ENCODE data around the gene GMPS.

Gene GMPS

DNA sequence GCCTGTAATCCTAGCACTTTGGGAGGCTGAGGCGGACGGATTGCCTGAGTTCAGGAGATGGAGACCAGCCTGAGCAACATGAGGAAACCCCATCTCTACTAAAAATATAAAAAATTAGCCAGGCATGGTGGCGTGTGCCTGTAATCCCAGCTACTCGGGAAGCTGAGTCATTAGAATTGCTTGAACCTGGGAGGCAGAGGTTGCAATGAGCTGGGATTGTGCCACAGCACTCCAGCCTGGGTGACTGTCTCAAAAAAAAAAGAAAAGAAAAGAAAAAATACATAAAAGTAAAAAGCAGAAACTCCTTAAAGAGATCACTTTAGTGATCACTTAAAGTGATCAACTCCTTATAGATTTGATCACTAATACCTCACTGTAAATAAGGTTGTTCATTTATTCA lies 78.0 kb downstream of the GMPS start:
- H4K8ac ChIP-seq (ENCODE audit: low read depth, low read length), result no peak overlapping the region
- H3K4me3 ChIP-seq (ENCODE audit: low read length), result no peak overlapping the region
- H3K27me3 ChIP-seq (ENCODE audit: insufficient read depth, low read length, poor library complexity), result no peaks in the 10 kb centered on the region
- H2AK5ac ChIP-seq (ENCODE audit: low read length), result no peak overlapping the region
- H3K18ac ChIP-seq (ENCODE audit: low read length), result no peak overlapping the region
- H3K79me2 ChIP-seq (ENCODE audit: control insufficient read depth, insufficient read depth, low read length), result no peaks in the 10 kb centered on the region
- no peak for DNase-seq
- H2BK15ac ChIP-seq (replicated peaks; ENCODE audit: low read depth), result no peak overlapping the region
- H4K5ac ChIP-seq (ENCODE audit: low read length), result no peak overlapping the region
- no CpG with 5 or more reads among the region's 4 CpGs for WGBS (ENCODE audit: extremely low coverage, insufficient coverage, low lambda C conversion rate)
- no peaks in the 10 kb centered on the region for H3K79me1 ChIP-seq (ENCODE audit: low read length)
- H3K23ac ChIP-seq (ENCODE audit: low read length), result no peak overlapping the region
- no peak overlapping the region for H3K4me2 ChIP-seq (ENCODE audit: low read length)
- H3K56ac ChIP-seq (ENCODE audit: low read length), result no peak overlapping the region
- no peaks in the 10 kb centered on the region for H3K36me3 ChIP-seq (ENCODE audit: control insufficient read depth, insufficient read depth, low read length)
- H3K4me1 ChIP-seq (ENCODE audit: control insufficient read depth, low read depth, low read length), result peaks cover 4% of the 10 kb centered on the region
- no peak overlapping the region for H3K9ac ChIP-seq (ENCODE audit: low read length)
- no peak overlapping the region for H2BK120ac ChIP-seq (ENCODE audit: low read depth, low read length)
- no peak overlapping the region for H3K27ac ChIP-seq (ENCODE audit: low read depth, low read length)
- H2BK5ac ChIP-seq (ENCODE audit: low read length), result no peak overlapping the region
- no peak overlapping the region for H3K4ac ChIP-seq (ENCODE audit: low read depth, low read length)

DNA sequence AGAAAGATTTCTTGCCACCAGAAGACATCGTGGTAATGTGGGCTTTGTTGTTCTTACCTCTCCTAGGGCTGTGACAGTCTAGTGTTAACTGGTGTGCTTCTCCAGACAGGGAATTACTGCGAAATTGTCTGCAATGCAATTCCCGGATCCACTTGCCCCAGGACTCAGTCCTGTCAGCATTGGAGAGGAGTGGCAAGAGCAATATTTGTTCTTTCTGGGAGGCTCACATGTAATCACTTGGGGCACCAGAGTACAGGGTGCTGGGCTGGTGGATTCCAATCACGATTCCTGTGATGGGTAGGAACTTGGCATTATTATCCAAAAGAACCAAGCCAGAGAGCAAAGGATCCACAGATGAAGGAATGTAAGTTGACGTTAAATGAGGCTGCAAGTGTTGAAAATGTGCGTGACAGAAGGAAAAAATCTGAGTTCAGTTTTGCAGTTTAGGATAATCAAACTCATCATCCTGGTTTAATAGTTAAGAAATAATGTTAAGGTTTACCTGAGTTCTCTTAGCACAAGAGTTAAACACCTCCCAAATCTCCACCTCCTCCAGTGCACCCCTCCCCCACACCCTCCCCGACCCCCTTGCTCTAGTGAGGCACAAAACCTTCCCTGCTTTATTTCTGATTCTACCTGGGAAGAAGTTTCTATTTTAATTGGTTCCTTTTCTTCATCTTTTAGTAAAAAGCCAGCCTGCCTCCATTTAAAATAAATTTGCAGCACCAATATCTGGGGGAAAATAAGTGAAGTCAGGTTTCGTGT lies 79.2 kb downstream of the GMPS start:
- Histone ChIP-seq H3K4me2 (ENCODE audit: low read length) (no peak overlapping the region), H3K27ac (ENCODE audit: low read depth, low read length) (no peak overlapping the region), H3K23ac (ENCODE audit: low read length) (no peak overlapping the region), H3K4ac (ENCODE audit: low read depth, low read length) (no peak overlapping the region), H3K4me1 (ENCODE audit: control insufficient read depth, low read depth, low read length) (peaks cover 4% of the 10 kb centered on the region), H3K56ac (ENCODE audit: low read length) (no peak overlapping the region), H2BK15ac (replicated peaks; ENCODE audit: low read depth) (no peak overlapping the region), H2AK5ac (ENCODE audit: low read length) (no peak overlapping the region), H4K5ac (ENCODE audit: low read length) (no peak overlapping the region), H3K27me3 (ENCODE audit: insufficient read depth, low read length, poor library complexity) (no peaks in the 10 kb centered on the region), H3K79me2 (ENCODE audit: control insufficient read depth, insufficient read depth, low read length) (no peaks in the 10 kb centered on the region), H3K36me3 (ENCODE audit: control insufficient read depth, insufficient read depth, low read length) (no peaks in the 10 kb centered on the region), H3K18ac (ENCODE audit: low read length) (no peak overlapping the region), H4K8ac (ENCODE audit: low read depth, low read length) (no peak overlapping the region), H3K4me3 (ENCODE audit: low read length) (no peak overlapping the region), H3K9ac (ENCODE audit: low read length) (no peak overlapping the region), H3K79me1 (ENCODE audit: low read length) (no peaks in the 10 kb centered on the region), H2BK120ac (ENCODE audit: low read depth, low read length) (no peak overlapping the region), H2BK5ac (ENCODE audit: low read length) (no peak overlapping the region)
- DNase-seq, result no peak
- WGBS (ENCODE audit: extremely low coverage, insufficient coverage, low lambda C conversion rate), result no CpG with 5 or more reads among the region's 8 CpGs

DNA sequence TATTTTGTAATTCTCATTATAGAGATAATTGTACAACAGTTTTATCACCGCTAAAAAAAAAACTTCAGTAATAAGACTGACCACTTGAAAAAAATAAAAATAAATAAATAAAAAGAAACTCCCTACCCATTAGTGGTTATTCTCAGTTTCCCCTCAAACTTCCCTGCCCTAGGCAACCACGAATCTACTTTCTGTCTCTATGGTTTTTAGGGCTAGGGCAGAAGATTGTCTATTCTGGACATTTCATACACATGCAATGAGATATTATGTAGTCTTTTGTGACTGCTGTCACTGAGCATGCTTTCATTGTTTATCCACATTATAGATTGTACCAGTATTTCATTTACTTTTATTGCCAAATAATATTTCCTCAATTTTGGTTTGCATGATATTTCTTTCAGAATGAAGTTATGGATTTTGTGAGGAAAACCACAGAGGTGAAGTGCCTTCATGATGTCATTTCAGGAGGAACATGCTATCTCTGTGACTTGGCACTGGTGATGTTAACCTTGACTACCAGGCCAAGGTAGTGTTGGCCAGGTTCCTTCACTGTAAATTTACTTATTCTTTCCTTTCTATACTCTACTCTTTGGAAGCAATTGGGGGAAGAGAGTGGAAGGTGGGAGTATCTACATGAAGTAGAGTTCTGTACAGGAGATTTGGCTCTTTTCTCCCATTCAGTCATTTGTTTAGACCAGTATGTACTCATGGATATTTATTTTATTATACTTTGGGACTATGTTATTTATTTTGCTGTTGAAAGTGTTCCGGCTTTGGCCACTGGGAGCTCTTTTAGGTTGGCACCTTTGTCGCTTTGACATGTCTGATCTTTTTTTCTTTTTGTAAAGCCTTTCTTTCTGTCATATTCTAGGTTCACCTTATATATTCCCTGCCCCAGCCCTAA lies 86.3 kb downstream of the GMPS start:
- no peaks in the 10 kb centered on the region for H3K27me3 ChIP-seq (ENCODE audit: insufficient read depth, low read length, poor library complexity)
- no peak overlapping the region for H2BK15ac ChIP-seq (replicated peaks; ENCODE audit: low read depth)
- no peak for DNase-seq
- H3K79me1 ChIP-seq (ENCODE audit: low read length), result no peaks in the 10 kb centered on the region
- H2BK5ac ChIP-seq (ENCODE audit: low read length), result no peak overlapping the region
- H3K23ac ChIP-seq (ENCODE audit: low read length), result no peak overlapping the region
- H3K18ac ChIP-seq (ENCODE audit: low read length), result no peak overlapping the region
- no peak overlapping the region for H2AK5ac ChIP-seq (ENCODE audit: low read length)
- no peaks in the 10 kb centered on the region for H3K79me2 ChIP-seq (ENCODE audit: control insufficient read depth, insufficient read depth, low read length)
- no peaks in the 10 kb centered on the region for H3K4me1 ChIP-seq (ENCODE audit: control insufficient read depth, low read depth, low read length)
- H4K5ac ChIP-seq (ENCODE audit: low read length), result no peak overlapping the region
- WGBS (ENCODE audit: extremely low coverage, insufficient coverage, low lambda C conversion rate), result no CpG with 5 or more reads among the region's 4 CpGs
- H3K36me3 ChIP-seq (ENCODE audit: control insufficient read depth, insufficient read depth, low read length), result no peaks in the 10 kb centered on the region
- H3K56ac ChIP-seq (ENCODE audit: low read length), result no peak overlapping the region
- no peak overlapping the region for H4K8ac ChIP-seq (ENCODE audit: low read depth, low read length)
- no peak overlapping the region for H3K4ac ChIP-seq (ENCODE audit: low read depth, low read length)
- H3K4me2 ChIP-seq (ENCODE audit: low read length), result no peak overlapping the region
- H3K4me3 ChIP-seq (ENCODE audit: low read length), result no peak overlapping the region
- H3K27ac ChIP-seq (ENCODE audit: low read depth, low read length), result no peak overlapping the region
- no peak overlapping the region for H3K9ac ChIP-seq (ENCODE audit: low read length)
- no peak overlapping the region for H2BK120ac ChIP-seq (ENCODE audit: low read depth, low read length)

DNA sequence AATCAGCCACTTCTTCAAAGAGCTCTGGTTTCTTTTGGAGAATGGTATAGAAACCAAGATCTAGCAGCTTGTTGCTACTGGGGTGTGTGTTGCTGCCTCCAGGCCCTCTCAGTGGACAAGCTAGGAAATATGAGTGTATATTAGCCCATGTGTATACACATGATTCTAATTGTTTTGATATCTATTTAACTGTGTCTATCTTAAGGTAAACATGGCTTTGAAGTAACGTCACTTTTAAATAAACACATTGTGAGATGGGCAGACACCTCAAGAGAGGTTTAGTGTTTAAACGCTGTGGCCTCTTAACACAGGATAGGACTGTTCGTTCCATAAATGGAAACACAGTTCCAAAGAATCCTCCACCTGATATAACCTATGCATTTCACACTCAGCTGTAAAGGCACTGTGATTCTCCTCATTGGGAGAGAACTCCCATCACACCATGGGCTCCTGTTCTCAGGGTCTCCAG lies 87.0 kb downstream of the GMPS start:
- Histone ChIP-seq H2AK5ac (ENCODE audit: low read length) (no peak overlapping the region), H3K4ac (ENCODE audit: low read depth, low read length) (no peak overlapping the region), H3K18ac (ENCODE audit: low read length) (no peak overlapping the region), H4K8ac (ENCODE audit: low read depth, low read length) (no peak overlapping the region), H2BK120ac (ENCODE audit: low read depth, low read length) (no peak overlapping the region), H3K9ac (ENCODE audit: low read length) (no peak overlapping the region), H3K4me3 (ENCODE audit: low read length) (no peak overlapping the region), H3K23ac (ENCODE audit: low read length) (no peak overlapping the region), H4K5ac (ENCODE audit: low read length) (no peak overlapping the region), H3K27me3 (ENCODE audit: insufficient read depth, low read length, poor library complexity) (no peaks in the 10 kb centered on the region), H2BK15ac (replicated peaks; ENCODE audit: low read depth) (no peak overlapping the region), H3K36me3 (ENCODE audit: control insufficient read depth, insufficient read depth, low read length) (no peaks in the 10 kb centered on the region), H3K4me2 (ENCODE audit: low read length) (no peak overlapping the region), H3K4me1 (ENCODE audit: control insufficient read depth, low read depth, low read length) (no peaks in the 10 kb centered on the region), H3K56ac (ENCODE audit: low read length) (no peak overlapping the region), H3K27ac (ENCODE audit: low read depth, low read length) (no peak overlapping the region), H2BK5ac (ENCODE audit: low read length) (no peak overlapping the region), H3K79me1 (ENCODE audit: low read length) (no peaks in the 10 kb centered on the region), H3K79me2 (ENCODE audit: control insufficient read depth, insufficient read depth, low read length) (no peaks in the 10 kb centered on the region)
- no peak for DNase-seq
- no CpG with 5 or more reads among the region's 3 CpGs for WGBS (ENCODE audit: extremely low coverage, insufficient coverage, low lambda C conversion rate)

DNA sequence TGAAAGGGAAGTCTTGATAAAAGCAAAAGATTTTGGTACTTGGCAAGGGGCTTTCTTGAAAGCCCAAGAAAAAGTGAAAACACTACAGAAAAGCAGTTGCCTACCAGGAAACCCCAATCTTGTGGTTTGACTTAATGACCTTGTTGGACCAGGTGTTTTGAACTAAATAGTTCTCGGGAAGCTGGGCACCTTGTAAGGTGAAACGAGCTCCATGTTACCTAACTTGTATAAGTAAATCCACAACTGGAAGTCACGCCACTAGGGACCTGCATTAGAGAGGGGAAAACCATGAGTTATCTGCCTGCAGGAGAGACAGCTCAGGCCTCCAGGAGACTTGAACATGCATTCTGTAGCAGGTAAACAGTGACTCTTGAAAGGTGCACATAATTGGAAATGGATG lies 88.2 kb downstream of the GMPS start:
- H3K4me3 ChIP-seq (ENCODE audit: low read length), result no peak overlapping the region
- no peaks in the 10 kb centered on the region for H3K27me3 ChIP-seq (ENCODE audit: insufficient read depth, low read length, poor library complexity)
- no peaks in the 10 kb centered on the region for H3K79me2 ChIP-seq (ENCODE audit: control insufficient read depth, insufficient read depth, low read length)
- no peak overlapping the region for H3K56ac ChIP-seq (ENCODE audit: low read length)
- H3K27ac ChIP-seq (ENCODE audit: low read depth, low read length), result no peak overlapping the region
- H3K4me1 ChIP-seq (ENCODE audit: control insufficient read depth, low read depth, low read length), result no peaks in the 10 kb centered on the region
- H3K18ac ChIP-seq (ENCODE audit: low read length), result no peak overlapping the region
- no peak overlapping the region for H3K9ac ChIP-seq (ENCODE audit: low read length)
- no peaks in the 10 kb centered on the region for H3K79me1 ChIP-seq (ENCODE audit: low read length)
- no peaks in the 10 kb centered on the region for H3K36me3 ChIP-seq (ENCODE audit: control insufficient read depth, insufficient read depth, low read length)
- no peak overlapping the region for H4K8ac ChIP-seq (ENCODE audit: low read depth, low read length)
- H2AK5ac ChIP-seq (ENCODE audit: low read length), result no peak overlapping the region
- no peak overlapping the region for H4K5ac ChIP-seq (ENCODE audit: low read length)
- H3K23ac ChIP-seq (ENCODE audit: low read length), result no peak overlapping the region
- no peak overlapping the region for H2BK15ac ChIP-seq (replicated peaks; ENCODE audit: low read depth)
- H2BK120ac ChIP-seq (ENCODE audit: low read depth, low read length), result no peak overlapping the region
- H3K4ac ChIP-seq (ENCODE audit: low read depth, low read length), result no peak overlapping the region
- H3K4me2 ChIP-seq (ENCODE audit: low read length), result no peak overlapping the region
- no CpG with 5 or more reads among the region's 3 CpGs for WGBS (ENCODE audit: extremely low coverage, insufficient coverage, low lambda C conversion rate)
- no peak overlapping the region for H2BK5ac ChIP-seq (ENCODE audit: low read length)
- no peak for DNase-seq

All from mesendoderm (in vitro differentiated cells).